GM12875 (cell line): ENCODE data around the gene RASGRF1.

Source experiments
- H3K4me3 ChIP-seq: one replicate; pipeline ENCODE4 v1.5.1; 2011; ENCODE audit warnings: low read depth, low read length, control low read depth
- TF ChIP-seq, protein P1 (sequence below): IDR thresholded peaks from 2 replicates; pipeline ENCODE4 v1.5.1; 2011; ENCODE audit warnings: low read depth, mild to moderate bottlenecking, control low read depth, inconsistent platforms, low read length, moderate library complexity, borderline replicate concordance; ENCODE audit not compliant: insufficient read depth

Gene RASGRF1

DNA sequence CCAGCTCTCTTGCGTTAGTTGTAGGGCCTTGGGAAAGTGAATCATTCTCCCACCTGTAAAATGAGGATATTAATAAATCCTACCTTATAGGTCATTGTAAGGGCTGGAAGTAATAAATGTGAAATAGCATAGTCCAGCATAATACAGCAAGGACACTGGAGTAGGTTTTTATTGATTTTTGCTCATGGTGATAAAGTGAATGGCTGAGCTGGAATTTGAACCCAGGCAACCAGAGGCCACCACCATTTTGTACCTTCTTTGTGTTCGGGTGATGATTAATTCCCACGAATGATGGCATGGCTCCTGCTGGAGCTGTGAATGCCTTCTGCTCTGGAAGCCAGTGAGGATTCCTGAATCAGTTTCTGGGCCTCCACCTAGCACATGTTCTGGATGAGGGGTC is 177.6 kb downstream of the RASGRF1 start:
- no peak overlapping the region for H3K4me3 ChIP-seq
- TF ChIP-seq, protein P1, sequence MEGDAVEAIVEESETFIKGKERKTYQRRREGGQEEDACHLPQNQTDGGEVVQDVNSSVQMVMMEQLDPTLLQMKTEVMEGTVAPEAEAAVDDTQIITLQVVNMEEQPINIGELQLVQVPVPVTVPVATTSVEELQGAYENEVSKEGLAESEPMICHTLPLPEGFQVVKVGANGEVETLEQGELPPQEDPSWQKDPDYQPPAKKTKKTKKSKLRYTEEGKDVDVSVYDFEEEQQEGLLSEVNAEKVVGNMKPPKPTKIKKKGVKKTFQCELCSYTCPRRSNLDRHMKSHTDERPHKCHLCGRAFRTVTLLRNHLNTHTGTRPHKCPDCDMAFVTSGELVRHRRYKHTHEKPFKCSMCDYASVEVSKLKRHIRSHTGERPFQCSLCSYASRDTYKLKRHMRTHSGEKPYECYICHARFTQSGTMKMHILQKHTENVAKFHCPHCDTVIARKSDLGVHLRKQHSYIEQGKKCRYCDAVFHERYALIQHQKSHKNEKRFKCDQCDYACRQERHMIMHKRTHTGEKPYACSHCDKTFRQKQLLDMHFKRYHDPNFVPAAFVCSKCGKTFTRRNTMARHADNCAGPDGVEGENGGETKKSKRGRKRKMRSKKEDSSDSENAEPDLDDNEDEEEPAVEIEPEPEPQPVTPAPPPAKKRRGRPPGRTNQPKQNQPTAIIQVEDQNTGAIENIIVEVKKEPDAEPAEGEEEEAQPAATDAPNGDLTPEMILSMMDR = no peak

DNA sequence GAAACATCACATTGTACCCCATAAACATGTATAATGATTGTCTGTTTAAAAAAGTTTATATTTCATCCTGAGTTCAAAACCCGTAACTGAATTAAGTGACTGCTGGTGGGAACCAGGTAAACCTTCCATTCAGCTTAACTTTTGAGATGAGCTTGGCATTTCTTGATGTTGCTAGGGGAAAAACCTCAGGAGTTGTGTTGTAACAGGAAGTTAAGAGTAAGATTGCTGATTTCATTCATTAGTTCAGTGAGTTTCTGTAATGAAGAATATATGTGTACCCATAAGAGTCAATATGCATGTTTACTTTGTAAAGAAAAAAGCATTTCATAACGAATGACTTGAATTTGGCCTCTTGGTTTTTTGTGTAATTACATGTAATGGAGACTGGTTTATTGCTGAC is 178.3 kb downstream of the RASGRF1 start:
- TF ChIP-seq, protein P1 = no peak
- no peak overlapping the region for H3K4me3 ChIP-seq

DNA sequence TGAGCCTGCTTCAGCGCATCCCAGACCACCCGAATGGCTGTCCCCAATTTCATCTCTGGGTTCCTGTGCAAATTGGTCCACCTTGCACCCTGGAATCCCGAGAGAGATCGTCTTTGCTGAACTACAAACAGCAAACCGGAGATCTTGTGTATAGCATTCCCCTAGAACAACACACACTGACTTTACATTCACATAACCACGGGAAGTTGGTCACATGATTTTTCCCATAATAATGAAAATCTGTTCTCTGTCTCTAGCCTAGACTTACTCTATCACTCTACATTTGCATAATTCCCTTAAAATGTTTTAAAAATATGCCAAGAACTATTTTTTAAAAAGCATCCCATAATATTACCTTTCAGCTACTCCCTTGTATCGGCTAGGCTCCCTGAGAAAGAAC is 180.3 kb downstream of the RASGRF1 start:
- H3K4me3 ChIP-seq = no peak overlapping the region
- TF ChIP-seq, protein P1 = no peak
